Measurements from ENCODE around the gene RAP2C.

Gene RAP2C

GRCh38 chrX:132219343-132219768, at the start of gene RAP2C:
Gene RAP2C, minus strand, starts transcription at chrX:132219447. Its CDS starts 2,179 bp downstream, at chrX:132217268.
- DNase-seq (ENCODE audit: low read depth): peak; percentile 40

DNA sequence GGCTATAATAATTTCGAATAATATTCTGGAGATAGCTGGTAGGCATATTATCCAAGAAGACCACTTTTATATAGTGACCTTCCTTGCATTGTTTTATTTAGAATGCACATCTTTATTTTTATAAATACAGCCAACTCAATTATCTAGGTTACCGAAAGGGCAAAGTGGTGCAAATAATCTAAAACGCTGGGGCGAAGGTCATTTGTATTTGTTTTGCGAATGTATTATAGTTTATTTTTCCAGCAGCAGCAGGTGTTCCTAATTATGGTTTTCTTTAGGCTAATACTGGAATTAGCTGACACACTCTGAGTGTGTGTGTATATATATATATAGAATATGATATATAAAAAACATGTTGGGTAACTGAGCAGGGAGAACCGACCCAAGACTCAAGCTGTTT, 48.1 kb upstream of the RAP2C start:
- DNase-seq (ENCODE audit: low read depth): no peak

DNA sequence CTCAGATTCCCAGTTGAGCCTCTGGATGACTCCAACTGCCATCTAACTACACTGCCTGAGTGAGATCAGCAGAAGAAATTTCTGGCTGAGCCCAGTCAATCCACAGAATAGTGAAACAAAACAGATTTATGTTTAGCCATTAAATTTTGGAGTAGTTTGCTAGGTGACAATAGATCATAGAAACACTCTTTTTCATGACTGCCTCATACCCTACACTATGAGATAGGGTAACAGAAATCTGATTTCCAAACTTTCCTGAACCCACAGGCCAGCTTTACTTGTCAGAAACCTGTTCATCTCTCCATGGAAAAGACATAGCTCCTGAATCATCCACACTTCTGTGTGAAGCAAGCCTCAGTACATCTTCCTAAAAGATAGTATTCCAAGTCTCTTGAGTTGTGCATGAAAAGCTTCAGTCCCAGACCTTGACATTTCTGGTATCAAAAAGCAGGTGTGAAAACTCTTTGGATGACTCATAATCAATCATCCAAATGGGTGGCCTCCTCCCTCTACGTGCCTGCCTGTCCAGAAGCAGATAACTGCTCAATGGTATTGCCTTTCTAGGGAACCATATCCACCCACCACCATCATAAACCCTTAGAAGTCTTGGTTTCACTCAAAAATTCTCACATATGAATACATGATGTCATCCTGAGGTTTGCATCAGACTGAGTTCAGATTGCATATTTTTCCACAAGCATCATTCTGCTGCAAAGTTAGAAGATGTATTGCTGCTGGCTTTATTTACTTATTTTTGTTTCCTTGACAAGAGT, 47.5 kb upstream of the RAP2C start:
- DNase-seq (ENCODE audit: low read depth): no peak

GRCh38 chrX:132263127-132263526, 43.9 kb upstream of the RAP2C start:
- DNase-seq (ENCODE audit: low read depth): no peak

- DNase-seq (ENCODE audit: low read depth): no peak
Observed at GRCh38 chrX:132258509-132258908, 39.3 kb upstream of the RAP2C start.

DNA sequence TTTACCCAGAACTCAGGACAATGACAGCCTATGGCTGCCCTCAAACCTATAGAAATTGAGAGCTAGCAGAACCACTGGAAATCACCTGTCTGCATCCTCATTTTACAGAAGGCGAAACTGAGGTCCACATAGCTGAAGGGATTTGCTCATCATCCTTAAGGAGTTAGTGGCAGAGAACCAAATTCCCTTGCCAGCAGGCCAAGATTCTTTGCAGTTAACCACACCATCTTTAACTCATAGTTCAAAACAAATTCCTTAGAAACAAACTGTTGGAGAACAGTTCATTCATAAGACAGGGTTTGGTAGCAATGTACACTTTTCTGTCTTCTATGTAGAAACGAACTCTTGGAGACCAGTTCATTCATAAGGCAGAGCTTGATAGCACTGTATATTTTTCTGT, 37.9 kb upstream of the RAP2C start:
- no peak for DNase-seq (ENCODE audit: low read depth)

DNA sequence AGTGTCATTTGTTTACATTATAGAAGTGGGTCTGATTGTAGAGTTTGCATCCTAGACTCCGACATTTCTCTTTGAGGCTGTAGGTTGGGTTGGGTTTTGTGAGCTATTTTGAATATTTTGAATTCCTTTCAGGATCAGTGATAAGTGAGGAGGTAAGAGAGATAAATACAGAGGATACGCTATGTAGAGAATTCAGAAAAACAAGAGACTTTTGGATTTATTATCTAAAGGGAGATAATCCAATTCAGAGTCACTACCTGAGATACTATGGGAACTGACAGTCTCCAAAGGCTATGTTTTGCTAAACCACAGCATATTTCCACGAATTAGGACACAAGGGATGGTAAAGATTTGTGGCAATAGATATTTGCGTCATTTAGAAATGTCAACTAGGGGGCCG, 16.9 kb upstream of the RAP2C start:
- no peak for DNase-seq (ENCODE audit: low read depth)

DNA sequence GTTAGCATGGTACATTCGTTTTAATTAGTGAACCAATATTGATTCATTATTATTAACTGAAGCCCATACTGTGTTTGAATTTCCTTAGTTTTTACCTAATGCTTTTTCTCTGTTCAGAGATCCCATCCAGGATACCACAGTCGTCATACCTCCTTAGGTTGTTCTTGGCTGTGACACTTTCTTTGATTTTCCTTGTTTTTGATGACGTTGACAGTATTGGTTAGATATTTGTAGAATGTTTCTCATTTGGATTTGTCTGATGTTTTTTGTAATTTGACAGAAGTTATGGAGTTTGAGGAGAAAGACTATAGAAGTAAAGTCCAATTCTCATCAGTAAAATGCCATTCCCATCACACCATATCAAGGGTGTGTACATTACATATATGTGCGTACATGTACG, 16.2 kb upstream of the RAP2C start:
- DNase-seq (ENCODE audit: low read depth): no peak

- DNase-seq (ENCODE audit: low read depth): no peak
Observed at GRCh38 chrX:132231587-132231986, 12.3 kb upstream of the RAP2C start.

DNA sequence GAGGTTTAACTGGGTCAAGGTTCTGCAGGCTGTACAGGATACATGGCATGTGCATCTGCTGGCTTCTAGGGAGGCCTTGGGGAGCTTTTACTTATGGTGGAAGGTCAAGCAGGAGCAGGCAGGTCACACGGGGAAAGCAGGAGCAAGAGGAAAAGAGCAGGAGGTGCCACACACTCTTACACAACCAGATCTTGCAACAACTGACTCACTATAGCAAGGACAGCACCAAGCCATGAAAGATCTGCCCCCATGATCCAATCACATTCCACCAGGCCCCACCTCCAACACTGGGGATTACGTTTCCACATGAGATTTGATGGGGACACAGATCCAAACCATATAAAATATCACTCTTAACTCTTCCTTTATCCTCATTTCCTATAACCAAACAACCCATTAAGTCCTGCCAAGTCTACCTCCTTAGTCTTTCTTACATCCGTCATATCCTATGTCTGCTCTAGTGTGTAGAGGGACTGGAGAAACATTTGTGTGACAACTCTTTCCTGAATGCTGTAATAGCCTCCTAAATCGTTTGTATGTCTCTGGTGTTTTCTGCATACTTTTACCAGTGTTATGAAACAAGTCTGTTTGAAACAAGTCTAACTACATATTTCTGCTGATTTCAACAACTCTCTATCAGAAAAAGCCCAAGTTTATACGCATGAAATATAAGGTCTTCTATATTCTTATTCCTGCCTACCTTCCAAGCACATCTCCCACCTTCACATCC, 8.3 kb upstream of the RAP2C start:
- no peak for DNase-seq (ENCODE audit: low read depth)

- DNase-seq (ENCODE audit: low read depth): no peak
Observed at GRCh38 chrX:132226169-132226568, 6.9 kb upstream of the RAP2C start.

- DNase-seq (ENCODE audit: low read depth): peak; percentile 70
Observed at GRCh38 chrX:132218100-132218812, 991 bp downstream of the RAP2C start.

DNA sequence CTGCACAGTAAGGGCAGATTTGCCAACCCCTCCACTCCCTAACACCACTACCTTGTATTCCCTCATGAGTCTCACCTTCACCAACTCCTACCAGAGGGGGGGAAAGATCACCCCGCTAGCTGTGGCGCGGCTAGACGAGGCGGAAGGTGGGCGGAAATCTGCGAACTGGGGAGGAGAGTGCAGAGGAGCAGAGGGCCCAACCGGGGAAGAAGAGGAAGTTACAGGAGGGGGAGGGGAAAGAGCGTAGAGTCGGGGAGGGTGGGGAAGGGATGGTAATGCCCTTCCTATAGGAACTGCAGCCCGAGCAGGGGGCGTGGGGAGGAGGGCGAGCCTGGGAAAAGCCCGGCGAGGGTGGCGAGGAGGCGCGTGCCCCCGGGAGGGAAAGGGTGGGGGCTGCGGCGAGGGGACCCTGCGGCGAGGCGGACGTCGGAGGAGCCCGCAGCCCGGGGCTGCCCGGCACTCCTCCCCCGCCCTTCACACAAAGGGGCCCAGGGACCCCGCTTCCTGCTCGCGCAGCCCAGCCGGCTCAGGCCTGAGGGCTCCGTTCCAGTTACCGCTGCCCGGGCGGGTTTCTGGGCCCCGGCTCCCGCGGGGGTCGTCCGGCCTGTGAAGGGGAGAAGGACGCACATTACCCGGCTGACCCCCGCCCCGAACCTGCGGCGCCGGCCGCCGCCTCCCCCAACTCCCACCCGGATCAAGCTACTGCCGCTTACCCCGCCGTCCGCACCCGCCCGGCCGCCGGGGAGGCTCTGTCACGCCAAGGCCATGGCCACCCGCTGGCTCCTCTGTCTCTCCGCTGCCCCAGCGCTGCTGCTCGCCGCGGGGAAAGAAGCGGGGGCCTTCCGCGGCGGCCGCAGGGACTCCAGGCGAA, 1.8 kb downstream of the RAP2C start:
- DNase-seq (ENCODE audit: low read depth): peak; percentile 73

DNA sequence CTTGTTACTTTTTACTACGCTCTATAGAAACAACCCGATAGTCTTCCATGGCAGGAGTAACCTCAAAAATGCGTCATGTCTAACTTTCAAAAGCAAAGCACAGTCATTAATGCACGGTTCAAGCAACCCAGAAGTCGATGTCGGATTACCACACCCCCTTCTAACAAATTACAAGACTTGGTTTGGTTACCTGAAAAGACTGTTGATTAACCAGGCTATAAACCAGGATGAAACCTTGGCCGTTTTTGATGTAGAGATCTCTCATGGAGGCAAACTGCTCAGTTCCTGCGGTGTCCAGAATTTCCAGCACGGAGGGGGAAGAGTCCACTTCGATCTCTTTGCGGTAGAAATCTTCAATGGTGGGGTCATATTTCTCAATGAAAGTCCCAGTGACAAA, 2.4 kb downstream of the RAP2C start:
- no peak for DNase-seq (ENCODE audit: low read depth)

- peak; percentile 1 for DNase-seq (ENCODE audit: low read depth)
Observed at GRCh38 chrX:132216283-132216682, 3.0 kb downstream of the RAP2C start.

- no peak for DNase-seq (ENCODE audit: low read depth)
Observed at GRCh38 chrX:132214518-132214917, 4.7 kb downstream of the RAP2C start.

DNA sequence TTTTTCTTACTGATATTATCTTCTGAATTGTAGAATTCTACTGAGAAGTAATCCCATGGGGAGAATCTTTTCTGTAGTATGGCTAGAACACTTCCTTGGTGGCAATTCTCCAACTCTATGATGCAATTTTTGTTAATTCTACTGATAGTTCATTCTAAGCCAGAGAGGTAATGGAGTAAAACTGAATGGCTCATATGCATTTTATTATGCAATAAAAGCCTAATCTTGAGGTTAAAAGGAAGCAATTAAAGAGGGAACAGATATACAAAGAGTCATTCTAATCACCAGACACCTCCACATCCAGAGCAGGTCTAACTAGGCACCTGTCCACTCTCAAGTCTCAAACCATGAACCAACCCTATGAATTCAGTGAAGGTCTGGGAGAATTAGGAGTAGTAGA, 9.7 kb downstream of the RAP2C start:
- no peak for DNase-seq (ENCODE audit: low read depth)

DNA sequence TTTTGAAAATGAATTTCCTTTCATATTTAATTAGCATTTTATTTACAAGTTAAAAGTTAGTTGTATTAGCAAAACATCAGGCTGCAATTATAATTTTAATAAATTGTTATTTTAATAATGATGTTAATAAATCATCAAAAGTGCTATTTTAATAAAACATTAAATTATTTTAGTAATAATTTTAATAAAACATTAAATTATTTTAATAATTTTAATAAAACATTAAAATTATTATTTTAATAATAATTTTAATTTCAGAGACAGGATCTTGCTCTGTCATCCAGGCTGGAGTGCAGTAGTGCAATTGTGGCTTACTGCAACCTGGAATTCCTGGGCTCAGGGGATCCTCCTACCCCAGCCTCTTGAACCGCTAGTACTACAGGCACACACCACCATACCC, 10.8 kb downstream of the RAP2C start:
- no peak for DNase-seq (ENCODE audit: low read depth)

DNA sequence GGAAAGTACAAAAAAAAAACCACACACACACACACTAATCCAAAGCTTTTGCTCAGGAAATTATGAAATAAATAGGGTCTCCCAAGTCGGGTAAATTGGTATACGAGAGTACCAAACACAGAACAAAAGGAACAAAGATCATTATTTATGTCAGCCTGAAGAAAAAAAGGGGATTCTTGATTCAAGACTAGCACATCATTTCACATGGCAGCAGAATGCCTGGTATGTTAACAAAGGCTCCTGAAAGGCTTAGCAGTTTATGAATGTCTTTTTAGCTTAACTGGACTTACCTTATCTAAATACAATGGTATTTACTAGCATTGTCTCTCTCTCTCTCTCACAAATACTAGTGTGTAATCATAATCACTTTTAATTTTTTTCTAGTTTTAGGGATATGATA, 11.3 kb downstream of the RAP2C start:
- no peak for DNase-seq (ENCODE audit: low read depth)

DNA sequence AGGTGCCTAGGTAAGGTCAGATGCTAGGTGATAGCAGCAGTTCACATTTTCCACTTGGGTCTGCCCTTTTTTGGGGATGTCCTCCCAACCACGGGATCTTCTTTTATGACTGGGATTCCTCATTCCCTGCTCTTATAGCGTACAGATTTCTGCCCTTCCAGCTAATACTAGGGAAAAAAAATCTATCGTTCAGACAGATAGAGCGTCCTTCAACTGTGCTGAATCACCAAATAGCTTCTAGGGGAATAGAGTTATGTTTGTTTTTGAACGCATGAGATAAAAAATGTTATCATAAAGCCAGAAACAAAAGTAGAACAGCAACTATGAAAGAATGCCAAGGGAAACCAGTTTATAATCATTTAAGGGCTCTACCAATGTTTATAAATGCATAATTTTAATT, 13.0 kb downstream of the RAP2C start:
- DNase-seq (ENCODE audit: low read depth): no peak

- no peak for DNase-seq (ENCODE audit: low read depth)
Observed at GRCh38 chrX:132204629-132205028, 14.6 kb downstream of the RAP2C start.

GRCh38 chrX:132200976-132201375, 18.3 kb downstream of the RAP2C start:
- no peak for DNase-seq (ENCODE audit: low read depth)
